MCF 10A (cell line): ENCODE data around the gene TM9SF4. TPM values are rescaled to one million over a fixed set of nuclear protein-coding genes. Genes with fewer than 3 reads are reported as not detected.
"Not testable (repeated sequence)": the region's sequence is repeated elsewhere in the genome, so short reads cannot be mapped to it uniquely, and the experiment has no call there.

ENCODE experiments used
- BruUV-seq: library from RNA; stranded (reverse); fragments of 400-500 nt; replicated peaks from 2 replicates; lab custom pipeline; 2021; lab: Mats Ljungman, UMichigan
- CTCF ChIA-PET: fragments of 300-600 bp; sonication (Branson Sonifier 250); formaldehyde crosslinking; extraction: SDS; loops from one replicate; lab custom pipeline; 2021; ENCODE audit warnings: antibody characterized with exemption, inconsistent platforms; lab: Yijun Ruan, JAX
- POLR2A ChIA-PET: fragments of 300-600, 350-650 bp; sonication (Branson Sonifier 250); formaldehyde crosslinking; extraction: SDS; loops from one replicate; lab custom pipeline; 2020; ENCODE audit warnings: antibody characterized with exemption, inconsistent platforms; lab: Yijun Ruan, JAX
- DNase-seq: peaks from one replicate; pipeline ENCODE4 v3.0.0-alpha.2; 2018; ENCODE audit not compliant: unreplicated experiment
- H3K27ac Mint-ChIP-seq: one replicate; pipeline ENCODE4 v1.8.0; 2022; ENCODE audit warnings: mild to moderate bottlenecking, low read depth, mixed read lengths; ENCODE audit not compliant: unreplicated experiment
- H3K27me3 Mint-ChIP-seq: one replicate; pipeline ENCODE4 v1.8.0; 2022; ENCODE audit warnings: mixed read lengths; ENCODE audit not compliant: insufficient read depth, unreplicated experiment
- H3K36me3 Mint-ChIP-seq: one replicate; pipeline ENCODE4 v1.8.0; 2022; ENCODE audit warnings: mild to moderate bottlenecking, moderate library complexity, mixed read lengths; ENCODE audit not compliant: insufficient read depth, unreplicated experiment
- H3K4me1 Mint-ChIP-seq: one replicate; pipeline ENCODE4 v1.8.0; 2022; ENCODE audit warnings: mixed read lengths; ENCODE audit not compliant: insufficient read depth, unreplicated experiment
- H3K4me3 Mint-ChIP-seq: one replicate; pipeline ENCODE4 v1.8.0; 2022; ENCODE audit warnings: mild to moderate bottlenecking, moderate library complexity, mixed read lengths; ENCODE audit not compliant: unreplicated experiment
- H3K9me3 Mint-ChIP-seq: one replicate; pipeline ENCODE4 v1.8.0; 2022; ENCODE audit warnings: mixed read lengths; ENCODE audit not compliant: unreplicated experiment
- CTCF ChIP-seq: fragments of 200-600 bp; IDR thresholded peaks from one replicate; pipeline ENCODE4 v1.8.0; 2022; ENCODE audit warnings: antibody characterized with exemption, mild to moderate bottlenecking; ENCODE audit not compliant: unreplicated experiment
- intact Hi-C: fragments of 100-400 bp; cut with micrococcal nuclease; formaldehyde crosslinking; loops from 2 replicates; pipeline ENCODE4 v1.14.1; 2022
- total RNA-seq: library from RNA; stranded (reverse); gene quantifications from 2 replicates; pipeline ENCODE4 v1.2.3, GENCODE V29; 2022

The TM9SF4 gene
- total RNA-seq, 1 experiment from 2014 or later, result 52.3 TPM

- CTCF ChIA-PET, result no interaction called here
- no peak for TF ChIP-seq CTCF
- DNase-seq, result peak; percentile 54
- Mint-ChIP-seq H3K27ac (no peak overlapping the region), H3K27me3 (no peaks in the 10 kb centered on the region), H3K4me3 (no peak overlapping the region), H3K9me3 (no peaks in the 10 kb centered on the region), H3K36me3 (peaks cover 37% of the 10 kb centered on the region), H3K4me1 (no peaks in the 10 kb centered on the region)
- POLR2A ChIA-PET, result interaction anchor here (0.7 to 1.0 kb wide), 3 partner anchors 18 to 315 kb away, joined by 3 read pairs; no protein-coding TSS in a partner anchor
- BruUV-seq, result no TSS peak
- intact Hi-C loops, result no loop called here
Observed at GRCh38 chr20:32168184-32168910, 58.8 kb downstream of the TM9SF4 start.

- BruUV-seq, H3K4me1 Mint-ChIP-seq, H3K36me3 Mint-ChIP-seq, POLR2A ChIA-PET, H3K27ac Mint-ChIP-seq, CTCF ChIA-PET, DNase-seq, H3K4me3 Mint-ChIP-seq, H3K9me3 Mint-ChIP-seq, H3K27me3 Mint-ChIP-seq, intact Hi-C loops: not testable (repeated sequence)
Observed at GRCh38 chr20:32177696-32178095, 68.2 kb downstream of the TM9SF4 start.

GRCh38 chr20:32179515-32179914 lies 70.0 kb downstream of the TM9SF4 start:
- ChIA-PET CTCF (interaction anchor here (0.6 kb wide), 1 partner anchor 19 kb away, joined by 3 read pairs; no protein-coding TSS in a partner anchor), POLR2A (no interaction called here)
- H3K4me1 Mint-ChIP-seq, result no peaks in the 10 kb centered on the region
- no peak overlapping the region for H3K27ac Mint-ChIP-seq
- no peaks in the 10 kb centered on the region for H3K9me3 Mint-ChIP-seq
- intact Hi-C loops, result no loop called here
- no peak overlapping the region for H3K4me3 Mint-ChIP-seq
- no peak for DNase-seq
- no peaks in the 10 kb centered on the region for H3K27me3 Mint-ChIP-seq
- no peak for TF ChIP-seq CTCF
- no TSS peak for BruUV-seq
- H3K36me3 Mint-ChIP-seq, result peaks cover 6% of the 10 kb centered on the region

GRCh38 chr20:32179934-32180333 lies 70.4 kb downstream of the TM9SF4 start:
- DNase-seq, result no peak
- intact Hi-C loops, result no loop called here
- POLR2A ChIA-PET, result no interaction called here
- Mint-ChIP-seq H3K27ac (no peak overlapping the region), H3K9me3 (no peaks in the 10 kb centered on the region), H3K27me3 (no peaks in the 10 kb centered on the region), H3K4me1 (no peaks in the 10 kb centered on the region), H3K4me3 (no peak overlapping the region), H3K36me3 (peaks cover 6% of the 10 kb centered on the region)
- CTCF ChIA-PET, result interaction anchor here (0.6 to 1.1 kb wide), 2 partner anchors 19 to 317 kb away, joined by 3 read pairs; no protein-coding TSS in a partner anchor
- no TSS peak for BruUV-seq
- TF ChIP-seq CTCF, result no peak
